ENCODE results near the gene NARF. TPM values are rescaled to one million over a fixed set of nuclear protein-coding genes. Genes with fewer than 3 reads are reported as not detected.
"Not testable (repeated sequence)": the region's sequence is repeated elsewhere in the genome, so short reads cannot be mapped to it uniquely, and the experiment has no call there.

NARF gene
- total RNA-seq, 1 experiment from 2014 or later, result 58.5 TPM

DNA sequence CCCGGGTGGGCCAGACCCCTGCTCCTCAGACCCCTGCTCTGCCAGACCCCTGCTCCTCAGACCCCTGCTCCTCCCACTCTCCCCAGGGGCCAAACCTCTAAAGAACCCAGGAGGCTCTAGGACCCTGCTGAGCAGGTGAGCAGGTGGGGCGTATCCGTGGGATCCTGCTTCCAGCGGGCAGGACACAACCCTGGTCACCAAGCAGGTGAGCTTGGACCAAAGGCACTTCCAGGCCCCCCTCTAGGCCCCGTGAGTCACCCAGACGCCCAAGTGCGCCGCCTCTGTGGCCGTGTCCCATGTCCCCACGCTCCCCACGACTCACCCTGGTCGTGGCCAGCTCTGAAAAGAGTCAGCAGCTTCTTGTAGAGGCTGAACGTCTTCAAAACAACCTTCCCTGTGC is 13.0 kb upstream of the NARF start:
- Histone ChIP-seq H3K27me3 (replicated peaks) (no peaks in the 10 kb centered on the region), H3K4me3 (no peak overlapping the region), H3K27ac (no peak overlapping the region), H3K9me3 (replicated peaks) (0 out of 2 replicates have a peak, but pooled peaks cover 3% of the 10 kb centered on the region), H3K4me1 (replicated peaks) (peaks cover 13% of the 10 kb centered on the region), H3K36me3 (peaks cover 72% of the 10 kb centered on the region)
- DNase-seq (ENCODE audit: low read depth in 1 of 2, low spot score in 2 of 2), result peak in 1 of 2 experiments; percentile 48

DNA sequence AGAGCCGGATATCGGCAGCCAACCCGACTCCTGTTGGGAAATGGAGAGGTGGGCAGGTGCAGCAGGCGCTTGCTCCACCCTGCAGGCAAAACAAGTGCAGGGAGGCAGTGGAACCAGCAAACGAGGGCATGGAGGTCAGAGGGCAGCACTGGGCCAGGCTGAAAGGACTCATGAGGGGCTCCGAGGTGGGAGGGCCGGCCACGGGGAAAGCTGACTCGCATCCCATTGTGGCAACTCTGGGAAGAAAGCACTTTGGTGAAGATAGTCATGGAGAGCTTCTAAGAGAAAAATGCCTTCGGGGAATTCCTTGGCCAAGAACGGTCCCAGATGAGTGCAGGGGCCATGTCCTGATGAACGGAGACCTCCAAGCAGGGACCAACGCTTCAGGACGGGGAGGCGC is 12.4 kb upstream of the NARF start:
- Histone ChIP-seq H3K27ac (no peak overlapping the region), H3K27me3 (replicated peaks) (no peaks in the 10 kb centered on the region), H3K4me1 (replicated peaks) (peaks cover 17% of the 10 kb centered on the region), H3K4me3 (no peak overlapping the region), H3K36me3 (peaks cover 70% of the 10 kb centered on the region), H3K9me3 (replicated peaks) (0 out of 2 replicates have a peak, but pooled peaks cover 3% of the 10 kb centered on the region)
- DNase-seq (ENCODE audit: low read depth in 1 of 2, low spot score in 2 of 2), result peak in 1 of 2 experiments; percentile 53

GRCh38 chr17:82446649-82447048 is 11.9 kb upstream of the NARF start:
- H3K9me3 ChIP-seq (replicated peaks), result 0 out of 2 replicates have a peak, but pooled peaks cover 3% of the 10 kb centered on the region
- no peak overlapping the region for H3K4me3 ChIP-seq
- no peaks in the 10 kb centered on the region for H3K27me3 ChIP-seq (replicated peaks)
- H3K36me3 ChIP-seq, result peaks cover 67% of the 10 kb centered on the region
- H3K27ac ChIP-seq, result no peak overlapping the region
- H3K4me1 ChIP-seq (replicated peaks), result peaks cover 21% of the 10 kb centered on the region
- DNase-seq (ENCODE audit: low read depth in 1 of 2, low spot score in 2 of 2), result no peak

GRCh38 chr17:82447876-82448275 is 10.7 kb upstream of the NARF start:
- no peak for DNase-seq (ENCODE audit: low read depth in 1 of 2, low spot score in 2 of 2)
- Histone ChIP-seq H3K4me3 (no peak overlapping the region), H3K9me3 (replicated peaks) (0 out of 2 replicates have a peak, but pooled peaks cover 3% of the 10 kb centered on the region), H3K36me3 (peaks cover 55% of the 10 kb centered on the region), H3K4me1 (replicated peaks) (peaks cover 21% of the 10 kb centered on the region), H3K27ac (no peak overlapping the region), H3K27me3 (replicated peaks) (no peaks in the 10 kb centered on the region)

GRCh38 chr17:82449131-82449882 is 9.2 kb upstream of the NARF start:
- Histone ChIP-seq H3K27ac (no peak overlapping the region), H3K4me3 (peak overlapping the region; percentile 99), H3K27me3 (replicated peaks) (no peaks in the 10 kb centered on the region), H3K36me3 (peaks cover 43% of the 10 kb centered on the region), H3K9me3 (replicated peaks) (0 out of 2 replicates have a peak, but pooled peaks cover 3% of the 10 kb centered on the region), H3K4me1 (replicated peaks) (peaks cover 21% of the 10 kb centered on the region)
- DNase-seq (ENCODE audit: low read depth in 1 of 2, low spot score in 2 of 2), result peak in 1 of 2 experiments; percentile 48

DNA sequence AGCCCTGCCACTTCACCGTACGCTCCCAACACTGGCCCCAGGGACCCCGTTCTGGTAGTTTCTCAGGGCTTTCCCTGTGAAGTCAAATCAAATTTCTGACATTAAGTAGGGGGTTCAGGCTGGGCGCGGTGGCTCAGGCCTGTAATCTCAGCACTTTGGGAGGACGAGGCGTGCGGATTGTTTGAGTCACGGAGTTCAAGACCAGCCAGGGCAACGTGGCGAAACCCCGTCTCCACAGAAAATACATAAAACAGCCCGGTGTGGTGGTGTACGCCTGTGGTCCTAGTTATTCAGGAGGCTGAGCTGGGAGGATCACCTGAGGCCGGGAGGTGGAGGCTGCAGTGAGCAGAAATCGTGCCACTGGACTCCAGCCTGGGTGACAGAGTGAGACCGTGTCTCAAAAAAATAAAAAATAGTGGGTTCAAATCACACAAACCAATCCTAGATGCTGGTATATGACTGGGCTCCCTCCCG is 8.6 kb upstream of the NARF start:
- Histone ChIP-seq H3K4me1 (replicated peaks) (peaks cover 21% of the 10 kb centered on the region), H3K36me3 (peaks cover 37% of the 10 kb centered on the region), H3K4me3 (peak overlapping the region; percentile 99), H3K27ac (peak overlapping the region; percentile 59), H3K27me3 (replicated peaks) (no peaks in the 10 kb centered on the region), H3K9me3 (replicated peaks) (0 out of 2 replicates have a peak, but pooled peaks cover 3% of the 10 kb centered on the region)
- no peak for DNase-seq (ENCODE audit: low read depth in 1 of 2, low spot score in 2 of 2)

DNA sequence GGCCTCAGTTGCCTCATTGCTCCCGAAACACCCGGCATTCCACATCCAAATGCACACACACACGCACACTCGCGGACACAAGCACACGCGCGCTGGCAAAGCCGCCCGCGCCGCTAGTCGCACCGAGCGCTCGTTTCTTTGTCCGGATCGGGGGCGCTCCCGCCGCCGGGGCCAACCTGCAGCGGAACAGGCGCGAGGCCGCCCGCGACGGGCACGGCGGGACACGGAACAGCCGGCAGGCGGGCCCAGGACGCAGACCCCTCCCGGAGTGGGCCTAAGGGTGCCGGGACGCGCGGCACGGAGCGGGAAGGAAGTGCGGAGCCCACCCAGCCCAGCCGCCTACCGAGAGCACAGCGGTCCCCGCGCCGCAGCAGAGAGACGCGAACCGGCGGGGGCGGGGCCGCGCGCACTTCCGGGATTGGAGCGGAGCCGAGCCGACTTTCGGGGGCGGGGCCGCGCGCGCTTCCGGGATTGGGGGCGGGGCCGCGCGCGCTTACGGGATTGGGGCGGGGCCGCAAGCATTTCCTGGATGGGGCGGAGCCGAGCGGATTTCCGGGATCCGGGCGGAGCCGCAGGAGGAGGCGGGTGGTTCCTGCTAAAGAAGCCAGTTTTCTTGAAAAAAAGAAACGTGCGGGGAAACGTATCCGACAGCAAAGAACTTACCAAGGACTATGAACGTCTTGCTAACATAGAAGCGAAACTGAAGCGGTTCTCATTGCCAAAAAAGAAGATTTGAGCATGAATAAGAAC is 8.0 kb upstream of the NARF start, which contains the start of gene CYBC1:
TSS of gene CYBC1 (minus strand) at position 396 of the 750 bp plus-strand sequence. CDS start 1,498 bp downstream, outside the sequence.
- DNase-seq (ENCODE audit: low read depth in 1 of 2, low spot score in 2 of 2), result peak; percentile 93 to 96
- H3K4me3 ChIP-seq, result peak within 1 kb of the TSS; percentile 99
- H3K36me3 ChIP-seq, result peaks cover 31% of the 10 kb centered on the region
- H3K9me3 ChIP-seq (replicated peaks), result 0 out of 2 replicates have a peak, but pooled peaks cover 3% of the 10 kb centered on the region
- peaks cover 21% of the 10 kb centered on the region for H3K4me1 ChIP-seq (replicated peaks)
- peak within 1 kb of the TSS; percentile 63 for H3K27ac ChIP-seq
- no peaks in the 10 kb centered on the region for H3K27me3 ChIP-seq (replicated peaks)

DNA sequence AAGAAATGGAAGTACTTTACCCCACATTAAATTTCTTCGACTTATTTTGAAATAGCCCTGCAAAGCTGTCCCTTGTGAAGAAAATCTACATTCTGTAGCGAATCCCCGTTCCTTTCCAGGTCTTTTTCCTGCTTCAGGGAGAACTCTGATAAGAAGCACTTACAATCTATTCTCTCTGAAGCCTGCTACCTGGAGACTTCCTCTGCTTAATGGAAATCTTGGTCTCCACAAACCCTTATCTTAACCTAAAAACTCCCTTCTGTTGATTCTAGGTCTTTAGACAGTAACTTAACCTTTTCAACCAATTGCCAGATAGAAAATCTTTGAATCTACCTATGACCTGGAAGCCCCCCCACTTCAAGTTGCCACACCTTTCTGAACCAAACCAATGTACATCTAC is 6.4 kb upstream of the NARF start:
- peaks cover 21% of the 10 kb centered on the region for H3K4me1 ChIP-seq (replicated peaks)
- H3K27me3 ChIP-seq (replicated peaks), result no peaks in the 10 kb centered on the region
- no peak overlapping the region for H3K4me3 ChIP-seq
- H3K9me3 ChIP-seq (replicated peaks), result 0 out of 2 replicates have a peak, but pooled peaks cover 3% of the 10 kb centered on the region
- H3K27ac ChIP-seq, result no peak overlapping the region
- no peak for DNase-seq (ENCODE audit: low read depth in 1 of 2, low spot score in 2 of 2)
- peaks cover 17% of the 10 kb centered on the region for H3K36me3 ChIP-seq

GRCh38 chr17:82453151-82453550 is 5.4 kb upstream of the NARF start:
- not testable (repeated sequence) for H3K27me3 ChIP-seq (replicated peaks); DNase-seq (ENCODE audit: low read depth in 1 of 2, low spot score in 2 of 2); H3K4me3 ChIP-seq; H3K27ac ChIP-seq; H3K9me3 ChIP-seq (replicated peaks)
- Histone ChIP-seq H3K36me3 (peaks cover 18% of the 10 kb centered on the region), H3K4me1 (replicated peaks) (peaks cover 28% of the 10 kb centered on the region)

GRCh38 chr17:82453706-82454105 is 4.8 kb upstream of the NARF start:
- H3K27ac ChIP-seq; H3K27me3 ChIP-seq (replicated peaks); H3K4me3 ChIP-seq; DNase-seq (ENCODE audit: low read depth in 1 of 2, low spot score in 2 of 2); H3K9me3 ChIP-seq (replicated peaks): not testable (repeated sequence)
- Histone ChIP-seq H3K4me1 (replicated peaks) (peaks cover 28% of the 10 kb centered on the region), H3K36me3 (peaks cover 20% of the 10 kb centered on the region)

DNA sequence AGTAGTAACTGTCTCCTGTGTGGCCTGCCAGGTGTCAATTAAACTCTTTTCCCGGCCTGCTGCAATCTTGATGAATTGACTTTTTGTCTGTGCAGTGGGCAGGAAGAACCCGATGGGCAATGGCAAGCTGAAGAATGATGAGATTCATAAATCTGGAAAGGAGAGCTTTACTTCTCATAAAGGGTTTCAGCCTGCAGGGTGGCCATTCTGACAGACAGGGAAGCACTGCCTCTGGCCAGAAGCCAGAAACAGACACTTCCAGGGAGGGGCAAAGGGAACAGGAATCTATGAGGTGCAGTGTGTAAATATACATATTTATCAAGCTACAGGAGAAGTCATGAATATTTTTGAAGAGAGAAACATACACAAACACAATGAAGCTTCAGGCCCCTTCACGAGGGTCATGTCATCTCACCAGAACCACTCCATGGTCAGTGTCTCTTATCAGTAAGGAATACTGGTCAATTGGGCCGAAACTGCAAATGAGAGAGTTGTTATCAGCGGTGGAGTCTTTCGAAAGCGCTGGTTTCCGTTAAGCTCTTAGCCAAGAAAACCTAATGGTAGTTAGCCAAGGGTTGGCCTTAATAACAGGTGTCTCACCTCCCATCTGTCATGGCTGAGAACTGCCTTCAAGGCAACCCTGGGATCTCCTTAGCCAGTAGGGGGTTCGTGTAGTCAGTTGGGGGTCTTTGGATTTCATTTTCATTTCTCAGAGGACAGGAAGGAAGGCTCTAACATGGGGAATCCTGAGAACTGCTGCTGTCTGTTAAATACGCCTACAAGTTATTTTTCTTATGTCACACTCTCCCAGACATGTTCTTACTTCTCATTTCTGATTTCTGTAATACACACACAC is 1.2 kb upstream of the NARF start:
- peak overlapping the region; percentile 98 for H3K27ac ChIP-seq
- no peaks in the 10 kb centered on the region for H3K27me3 ChIP-seq (replicated peaks)
- peak overlapping the region; percentile 81 for H3K4me3 ChIP-seq
- peaks cover 14% of the 10 kb centered on the region for H3K4me1 ChIP-seq (replicated peaks)
- H3K36me3 ChIP-seq, result peaks cover 32% of the 10 kb centered on the region
- H3K9me3 ChIP-seq (replicated peaks), result no peaks in the 10 kb centered on the region
- no peak for DNase-seq (ENCODE audit: low read depth in 1 of 2, low spot score in 2 of 2)

GRCh38 chr17:82457929-82458178 is 687 bp upstream of the NARF start:
- Histone ChIP-seq H3K9me3 (replicated peaks) (no peaks in the 10 kb centered on the region), H3K4me1 (replicated peaks) (peaks cover 14% of the 10 kb centered on the region), H3K4me3 (peak overlapping the region; percentile 81), H3K36me3 (peaks cover 36% of the 10 kb centered on the region), H3K27ac (peak overlapping the region; percentile 98), H3K27me3 (replicated peaks) (no peaks in the 10 kb centered on the region)
- DNase-seq (ENCODE audit: low read depth in 1 of 2, low spot score in 2 of 2), result no peak

GRCh38 chr17:82458885-82459424 is 414 bp downstream of the NARF start:
- Histone ChIP-seq H3K27me3 (replicated peaks) (no peaks in the 10 kb centered on the region), H3K27ac (peak overlapping the region; percentile 98), H3K4me3 (peak overlapping the region; percentile 81), H3K9me3 (replicated peaks) (no peaks in the 10 kb centered on the region), H3K36me3 (peaks cover 40% of the 10 kb centered on the region), H3K4me1 (replicated peaks) (peaks cover 14% of the 10 kb centered on the region)
- peak in 1 of 2 experiments; percentile 59 for DNase-seq (ENCODE audit: low read depth in 1 of 2, low spot score in 2 of 2)

Measured in SJSA1 (cell line).